ENCODE measurements around the gene COPZ2.

DNA sequence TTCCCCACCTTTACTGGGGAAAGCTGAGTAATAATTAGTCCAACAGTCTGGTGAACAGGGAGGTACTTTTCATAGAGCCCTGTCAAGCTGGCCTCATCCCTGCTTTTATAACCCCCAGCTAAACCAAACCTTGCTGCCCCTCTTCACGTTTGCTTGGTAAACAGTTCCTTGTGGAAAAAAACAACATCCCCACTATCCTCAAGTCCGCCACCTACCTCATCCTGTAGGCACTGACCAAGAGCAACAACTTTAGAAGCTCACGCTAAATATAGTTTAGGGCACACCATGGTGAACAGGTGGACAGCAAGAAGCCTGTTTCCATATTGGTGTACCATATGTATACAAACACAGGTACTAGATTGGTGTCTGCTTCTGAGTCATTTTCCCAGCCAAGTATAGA lies 27.0 kb upstream of the COPZ2 start:
- TF ChIP-seq POLR2A (IDR thresholded peaks at IDR 0.05; ENCODE audit: low read depth, low read length) (no peak), TAF1 (IDR thresholded peaks at IDR 0.05; ENCODE audit: low read depth, low read length) (no peak), POLR2AphosphoS5 (IDR thresholded peaks at IDR 0.05; ENCODE audit: low read depth, low read length) (no peak), SPI1 (IDR thresholded peaks at IDR 0.05; ENCODE audit: low read depth, low read length) (no peak)
